DOHH2 (cell line): ENCODE data around the gene MRPL36.

ENCODE experiments used
- H3F3A ChIP-seq: fragments of 200-600 bp; sonication (generic), shearing (Covaris generic); 2 replicates; pipeline ENCODE4 v1.6.0; 2016; ENCODE audit warnings: antibody characterized with exemption, mild to moderate bottlenecking; ENCODE audit not compliant: control insufficient read depth, insufficient read depth
- H3K27ac ChIP-seq: fragments of 200-600 bp; sonication (generic); 2 replicates; pipeline ENCODE4 v1.5.1; 2014; ENCODE audit warnings: low read depth, mild to moderate bottlenecking, low read length, moderate library complexity
- H3K27me3 ChIP-seq: fragments of 200-600 bp; sonication (generic); 2 replicates; pipeline ENCODE4 v1.6.1; 2014; ENCODE audit warnings: mild to moderate bottlenecking, low read length, mixed read lengths; ENCODE audit not compliant: control insufficient read depth
- H3K36me3 ChIP-seq: fragments of 200-600 bp; sonication (generic); 2 replicates; pipeline ENCODE4 v1.6.1; 2014; ENCODE audit warnings: mild to moderate bottlenecking, low read length, moderate library complexity, mixed read lengths; ENCODE audit not compliant: control insufficient read depth
- H3K4me1 ChIP-seq: fragments of 200-600 bp; sonication (generic); 2 replicates; pipeline ENCODE4 v1.6.1; 2014; ENCODE audit warnings: mild to moderate bottlenecking, low read length, mixed read lengths; ENCODE audit not compliant: control insufficient read depth
- H3K4me2 ChIP-seq: fragments of 200-600 bp; sonication (generic); 2 replicates; pipeline ENCODE4 v1.6.0; 2014; ENCODE audit warnings: mild to moderate bottlenecking, low read length, moderate library complexity
- H3K4me3 ChIP-seq: fragments of 200-600 bp; sonication (generic); 2 replicates; pipeline ENCODE4 v1.5.1; 2014; ENCODE audit warnings: mild to moderate bottlenecking, low read length, mixed read lengths
- H3K79me2 ChIP-seq: fragments of 200-600 bp; sonication (generic); 2 replicates; pipeline ENCODE4 v1.6.1; 2014; ENCODE audit warnings: mild to moderate bottlenecking, low read length, mixed read lengths; ENCODE audit not compliant: control insufficient read depth
- H3K9me2 ChIP-seq: fragments of 200-600 bp; sonication (generic); replicated peaks from 2 replicates; pipeline ENCODE4 v1.6.1; 2014; ENCODE audit warnings: mild to moderate bottlenecking, low read length, mixed read lengths; ENCODE audit not compliant: control insufficient read depth
- H3K9me3 ChIP-seq: fragments of 200-600 bp; sonication (generic); 2 replicates; pipeline ENCODE4 v1.6.1; 2014; ENCODE audit warnings: antibody characterized with exemption, low read length, mixed read lengths; ENCODE audit not compliant: control insufficient read depth, insufficient read depth
- H4K20me1 ChIP-seq: fragments of 200-600 bp; sonication (generic); 2 replicates; pipeline ENCODE4 v1.6.0; 2014; ENCODE audit warnings: low read depth, mild to moderate bottlenecking, antibody characterized with exemption, low read length, moderate library complexity; ENCODE audit not compliant: control insufficient read depth, insufficient read depth
- CTCF ChIP-seq: fragments of 200-600 bp; sonication (generic); IDR thresholded peaks from one replicate; pipeline ENCODE4 v1.5.1; 2014; ENCODE audit warnings: antibody characterized with exemption, mild to moderate bottlenecking, low read depth, low read length; ENCODE audit not compliant: poor library complexity, severe bottlenecking
- EZH2phosphoT487 ChIP-seq: fragments of 200-600 bp; sonication (generic); IDR thresholded peaks from 2 replicates; pipeline ENCODE4 v1.6.1; 2017; ENCODE audit warnings: borderline replicate concordance, mild to moderate bottlenecking, antibody characterized with exemption, low read length, moderate library complexity, mixed read lengths

MRPL36 gene

DNA sequence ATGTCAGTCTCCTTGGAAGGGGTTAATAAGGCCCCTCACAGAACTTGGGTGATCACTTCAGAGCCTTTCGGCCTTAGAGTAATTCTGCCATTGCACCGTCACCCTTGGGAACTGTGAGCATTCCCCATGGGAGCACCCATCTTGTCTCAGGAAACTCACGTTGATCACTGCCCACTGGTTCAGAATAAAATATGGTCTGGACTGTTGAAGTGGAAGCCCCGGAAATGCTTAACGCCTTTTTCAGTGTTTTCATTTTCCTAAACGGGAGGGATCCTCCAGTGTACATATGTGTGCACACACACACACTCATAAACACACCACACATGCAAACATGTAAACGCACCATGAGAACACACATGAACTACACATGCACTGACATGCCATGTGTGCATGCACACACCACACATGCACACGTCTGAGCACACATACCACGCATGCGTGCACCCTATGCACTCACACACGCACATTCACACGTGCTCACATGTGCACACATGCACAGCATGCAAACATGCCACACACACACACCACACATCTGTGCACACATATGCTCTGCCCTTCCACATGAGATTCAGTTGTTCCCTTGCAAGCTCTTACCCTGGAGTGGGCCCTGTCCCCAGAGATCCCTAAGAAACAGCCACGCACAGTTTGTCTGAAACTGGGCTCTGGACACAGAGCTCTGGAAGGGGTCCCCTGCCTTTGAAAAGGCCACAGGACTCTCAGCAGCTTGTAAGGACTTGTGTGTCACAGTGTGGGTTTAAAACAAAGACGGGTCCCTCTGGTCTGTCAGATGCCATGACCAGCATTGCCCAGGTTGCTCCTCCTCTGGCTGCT lies 17.0 kb downstream of the MRPL36 start:
- H3K4me2 ChIP-seq, result peak overlapping the region; percentile 75
- no peaks in the 10 kb centered on the region for H3K9me2 ChIP-seq
- no peaks in the 10 kb centered on the region for H3K36me3 ChIP-seq
- peak overlapping the region; percentile 86 for H3K27ac ChIP-seq
- H4K20me1 ChIP-seq, result no peaks in the 10 kb centered on the region
- no peaks in the 10 kb centered on the region for H3K79me2 ChIP-seq
- peaks cover 8% of the 10 kb centered on the region for H3F3A ChIP-seq
- no peaks in the 10 kb centered on the region for H3K9me3 ChIP-seq
- no peaks in the 10 kb centered on the region for H3K27me3 ChIP-seq
- H3K4me1 ChIP-seq, result peaks cover 49% of the 10 kb centered on the region
- peak overlapping the region; percentile 77 for H3K4me3 ChIP-seq
- TF ChIP-seq EZH2phosphoT487 (no peak), CTCF (no peak)

GRCh38 chr5:1781726-1782384 lies 17.8 kb downstream of the MRPL36 start:
- Histone ChIP-seq H3K79me2 (no peaks in the 10 kb centered on the region), H3K4me2 (peak overlapping the region; percentile 75), H4K20me1 (no peaks in the 10 kb centered on the region), H3F3A (peaks cover 8% of the 10 kb centered on the region), H3K9me2 (no peaks in the 10 kb centered on the region), H3K27ac (peak overlapping the region; percentile 86), H3K27me3 (no peaks in the 10 kb centered on the region), H3K9me3 (no peaks in the 10 kb centered on the region), H3K36me3 (no peaks in the 10 kb centered on the region), H3K4me3 (peak overlapping the region; percentile 77), H3K4me1 (peaks cover 49% of the 10 kb centered on the region)
- TF ChIP-seq EZH2phosphoT487 (no peak), CTCF (no peak)

DNA sequence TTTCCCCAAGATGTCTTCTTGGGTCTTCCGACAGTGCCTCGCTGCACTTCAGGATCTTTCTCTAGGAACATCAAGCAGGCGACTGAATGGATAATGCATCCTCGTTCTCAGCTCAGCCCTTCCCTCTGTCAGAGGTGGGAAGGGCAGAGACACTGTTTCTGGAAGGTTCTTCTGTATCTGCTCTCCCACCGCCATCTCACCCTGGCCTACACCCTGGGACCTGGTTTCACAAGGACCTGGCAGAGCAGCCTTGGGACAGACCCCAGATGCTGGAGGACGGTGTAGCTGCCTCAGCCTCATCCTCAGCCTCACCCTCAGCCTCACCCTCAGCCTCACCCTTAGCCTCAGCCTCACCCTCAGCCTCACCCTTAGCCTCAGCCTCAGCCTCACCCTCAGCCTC lies 18.5 kb downstream of the MRPL36 start:
- Histone ChIP-seq H3K27me3 (no peaks in the 10 kb centered on the region), H3K9me2 (no peaks in the 10 kb centered on the region), H4K20me1 (no peaks in the 10 kb centered on the region), H3F3A (peaks cover 8% of the 10 kb centered on the region), H3K4me3 (peak overlapping the region; percentile 77; the same call in 1 of the 2 replicates), H3K9me3 (no peaks in the 10 kb centered on the region), H3K4me1 (peaks cover 49% of the 10 kb centered on the region), H3K4me2 (peak overlapping the region; percentile 75; the same call in 1 of the 2 replicates), H3K36me3 (no peaks in the 10 kb centered on the region), H3K27ac (no peak overlapping the region), H3K79me2 (no peaks in the 10 kb centered on the region)
- no peak for TF ChIP-seq CTCF
